ENCODE measurements around the gene ZNF557.

ZNF557 gene

GRCh38 chr19:7074705-7075282 is 5.3 kb downstream of the ZNF557 start:
- H3K27me3 ChIP-seq (ENCODE audit: control insufficient read depth in 1 of 2, insufficient read depth in 2 of 2, low read length in 2 of 2) = no peaks in the 10 kb centered on the region
- H3K36me3 ChIP-seq (ENCODE audit: control insufficient read depth in 2 of 2, insufficient read depth in 2 of 2, low read length in 2 of 2) = peaks cover 64 to 69% of the 10 kb centered on the region in 2 donors
- peaks cover 11 to 31% of the 10 kb centered on the region in 2 donors for H3K9me3 ChIP-seq (ENCODE audit: control insufficient read depth in 2 of 2, low read length in 2 of 2)
- peaks cover 6% of the 10 kb centered on the region for H3K4me1 ChIP-seq (ENCODE audit: control insufficient read depth, insufficient read depth, low read length)
- no peak overlapping the region for H3K4me3 ChIP-seq (ENCODE audit: low read length in 2 of 2)
- H3K27ac ChIP-seq (ENCODE audit: low read length) = no peak overlapping the region
- H3K9ac ChIP-seq (ENCODE audit: low read length in 2 of 2) = no peak overlapping the region

GRCh38 chr19:7076151-7076550 is 6.6 kb downstream of the ZNF557 start:
- H3K27me3 ChIP-seq (ENCODE audit: control insufficient read depth in 1 of 2, insufficient read depth in 2 of 2, low read length in 2 of 2) = no peaks in the 10 kb centered on the region
- H3K36me3 ChIP-seq (ENCODE audit: control insufficient read depth in 2 of 2, insufficient read depth in 2 of 2, low read length in 2 of 2) = peaks cover 76 to 81% of the 10 kb centered on the region in 2 donors
- H3K4me1 ChIP-seq (ENCODE audit: control insufficient read depth, insufficient read depth, low read length) = no peaks in the 10 kb centered on the region
- H3K9me3 ChIP-seq (ENCODE audit: control insufficient read depth in 2 of 2, low read length in 2 of 2) = peaks cover 22 to 44% of the 10 kb centered on the region in 2 donors
- no peak overlapping the region for H3K9ac ChIP-seq (ENCODE audit: low read length in 2 of 2)
- no peak overlapping the region for H3K27ac ChIP-seq (ENCODE audit: low read length)
- no peak overlapping the region for H3K4me3 ChIP-seq (ENCODE audit: low read length in 2 of 2)

GRCh38 chr19:7078008-7078407 is 8.5 kb downstream of the ZNF557 start:
- peaks cover 83 to 90% of the 10 kb centered on the region in 2 donors for H3K36me3 ChIP-seq (ENCODE audit: control insufficient read depth in 2 of 2, insufficient read depth in 2 of 2, low read length in 2 of 2)
- H3K4me1 ChIP-seq (ENCODE audit: control insufficient read depth, insufficient read depth, low read length) = no peaks in the 10 kb centered on the region
- H3K9ac ChIP-seq (ENCODE audit: low read length in 2 of 2) = no peak overlapping the region
- H3K27ac ChIP-seq (ENCODE audit: low read length) = no peak overlapping the region
- no peaks in the 10 kb centered on the region for H3K27me3 ChIP-seq (ENCODE audit: control insufficient read depth in 1 of 2, insufficient read depth in 2 of 2, low read length in 2 of 2)
- peaks cover 34 to 60% of the 10 kb centered on the region in 2 donors for H3K9me3 ChIP-seq (ENCODE audit: control insufficient read depth in 2 of 2, low read length in 2 of 2)
- no peak overlapping the region for H3K4me3 ChIP-seq (ENCODE audit: low read length in 2 of 2)

- H3K4me3 ChIP-seq (ENCODE audit: low read length in 2 of 2) = peak overlapping the region in 1 of 2 donors; percentile 10
- no peaks in the 10 kb centered on the region for H3K4me1 ChIP-seq (ENCODE audit: control insufficient read depth, insufficient read depth, low read length)
- H3K27ac ChIP-seq (ENCODE audit: low read length) = no peak overlapping the region
- peaks cover 62 to 67% of the 10 kb centered on the region in 2 donors for H3K36me3 ChIP-seq (ENCODE audit: control insufficient read depth in 2 of 2, insufficient read depth in 2 of 2, low read length in 2 of 2)
- no peaks in the 10 kb centered on the region for H3K27me3 ChIP-seq (ENCODE audit: control insufficient read depth in 1 of 2, insufficient read depth in 2 of 2, low read length in 2 of 2)
- peaks cover 47 to 69% of the 10 kb centered on the region in 2 donors for H3K9me3 ChIP-seq (ENCODE audit: control insufficient read depth in 2 of 2, low read length in 2 of 2)
- no peak overlapping the region for H3K9ac ChIP-seq (ENCODE audit: low read length in 2 of 2)
These were observed 13.8 kb downstream of the ZNF557 start for GRCh38 chr19:7083076-7083956.

GRCh38 chr19:7088999-7089398 is 19.5 kb downstream of the ZNF557 start:
- Histone ChIP-seq H3K36me3 (ENCODE audit: control insufficient read depth in 2 of 2, insufficient read depth in 2 of 2, low read length in 2 of 2) (peaks cover 17 to 18% of the 10 kb centered on the region in 2 donors), H3K4me1 (ENCODE audit: control insufficient read depth, insufficient read depth, low read length) (no peaks in the 10 kb centered on the region), H3K9me3 (ENCODE audit: control insufficient read depth in 2 of 2, low read length in 2 of 2) (peaks cover 17 to 46% of the 10 kb centered on the region in 2 donors), H3K9ac (ENCODE audit: low read length in 2 of 2) (no peak overlapping the region), H3K4me3 (ENCODE audit: low read length in 2 of 2) (no peak overlapping the region), H3K27ac (ENCODE audit: low read length) (no peak overlapping the region), H3K27me3 (ENCODE audit: control insufficient read depth in 1 of 2, insufficient read depth in 2 of 2, low read length in 2 of 2) (no peaks in the 10 kb centered on the region)

- H3K36me3 ChIP-seq (ENCODE audit: control insufficient read depth in 2 of 2, insufficient read depth in 2 of 2, low read length in 2 of 2) = no peaks in the 10 kb centered on the region
- H3K27me3 ChIP-seq (ENCODE audit: control insufficient read depth in 1 of 2, insufficient read depth in 2 of 2, low read length in 2 of 2) = no peaks in the 10 kb centered on the region
- H3K4me3 ChIP-seq (ENCODE audit: low read length in 2 of 2) = peak overlapping the region in 1 of 2 donors; percentile 89
- H3K9me3 ChIP-seq (ENCODE audit: control insufficient read depth in 2 of 2, low read length in 2 of 2) = peaks cover 0 to 5% of the 10 kb centered on the region in 2 donors
- H3K4me1 ChIP-seq (ENCODE audit: control insufficient read depth, insufficient read depth, low read length) = peaks cover 9% of the 10 kb centered on the region
- H3K9ac ChIP-seq (ENCODE audit: low read length in 2 of 2) = no peak overlapping the region
- H3K27ac ChIP-seq (ENCODE audit: low read length) = peak overlapping the region; percentile 92
These were observed 28.6 kb downstream of the ZNF557 start for GRCh38 chr19:7098096-7098495.

- H3K36me3 ChIP-seq (ENCODE audit: control insufficient read depth in 2 of 2, insufficient read depth in 2 of 2, low read length in 2 of 2) = no peaks in the 10 kb centered on the region
- H3K4me1 ChIP-seq (ENCODE audit: control insufficient read depth, insufficient read depth, low read length) = peaks cover 9% of the 10 kb centered on the region
- peaks cover 0 to 5% of the 10 kb centered on the region in 2 donors for H3K9me3 ChIP-seq (ENCODE audit: control insufficient read depth in 2 of 2, low read length in 2 of 2)
- no peaks in the 10 kb centered on the region for H3K27me3 ChIP-seq (ENCODE audit: control insufficient read depth in 1 of 2, insufficient read depth in 2 of 2, low read length in 2 of 2)
- peak overlapping the region; percentile 92 for H3K27ac ChIP-seq (ENCODE audit: low read length)
- H3K9ac ChIP-seq (ENCODE audit: low read length in 2 of 2) = peak overlapping the region; percentile 68 to 94
- H3K4me3 ChIP-seq (ENCODE audit: low read length in 2 of 2) = peak overlapping the region; percentile 68 to 89
These were observed 29.4 kb downstream of the ZNF557 start for GRCh38 chr19:7098701-7099596.

GRCh38 chr19:7099597-7099921 is 30.1 kb downstream of the ZNF557 start:
- peaks cover 0 to 5% of the 10 kb centered on the region in 2 donors for H3K9me3 ChIP-seq (ENCODE audit: control insufficient read depth in 2 of 2, low read length in 2 of 2)
- peak overlapping the region; percentile 68 to 89 for H3K4me3 ChIP-seq (ENCODE audit: low read length in 2 of 2)
- no peaks in the 10 kb centered on the region for H3K36me3 ChIP-seq (ENCODE audit: control insufficient read depth in 2 of 2, insufficient read depth in 2 of 2, low read length in 2 of 2)
- H3K4me1 ChIP-seq (ENCODE audit: control insufficient read depth, insufficient read depth, low read length) = peaks cover 9% of the 10 kb centered on the region
- H3K27ac ChIP-seq (ENCODE audit: low read length) = peak overlapping the region; percentile 92
- peak overlapping the region; percentile 68 to 94 for H3K9ac ChIP-seq (ENCODE audit: low read length in 2 of 2)
- H3K27me3 ChIP-seq (ENCODE audit: control insufficient read depth in 1 of 2, insufficient read depth in 2 of 2, low read length in 2 of 2) = peaks cover 0 to 1% of the 10 kb centered on the region in 2 donors

GRCh38 chr19:7101498-7102253 is 32.2 kb downstream of the ZNF557 start:
- Histone ChIP-seq H3K4me1 (ENCODE audit: control insufficient read depth, insufficient read depth, low read length) (peaks cover 9% of the 10 kb centered on the region), H3K27me3 (ENCODE audit: control insufficient read depth in 1 of 2, insufficient read depth in 2 of 2, low read length in 2 of 2) (peaks cover 0 to 5% of the 10 kb centered on the region in 2 donors), H3K9ac (ENCODE audit: low read length in 2 of 2) (no peak overlapping the region), H3K27ac (ENCODE audit: low read length) (no peak overlapping the region), H3K9me3 (ENCODE audit: control insufficient read depth in 2 of 2, low read length in 2 of 2) (no peaks in the 10 kb centered on the region), H3K36me3 (ENCODE audit: control insufficient read depth in 2 of 2, insufficient read depth in 2 of 2, low read length in 2 of 2) (no peaks in the 10 kb centered on the region), H3K4me3 (ENCODE audit: low read length in 2 of 2) (no peak overlapping the region)
